ENCODE data around the gene D2HGDH. TPM values are rescaled to one million over a fixed set of nuclear protein-coding genes. Genes with fewer than 3 reads are reported as not detected.
"Not testable (repeated sequence)": the region's sequence is repeated elsewhere in the genome, so short reads cannot be mapped to it uniquely, and the experiment has no call there.

The D2HGDH gene
- total RNA-seq, 2 experiments from 2014 or later: 26.9 to 29.3 TPM

DNA sequence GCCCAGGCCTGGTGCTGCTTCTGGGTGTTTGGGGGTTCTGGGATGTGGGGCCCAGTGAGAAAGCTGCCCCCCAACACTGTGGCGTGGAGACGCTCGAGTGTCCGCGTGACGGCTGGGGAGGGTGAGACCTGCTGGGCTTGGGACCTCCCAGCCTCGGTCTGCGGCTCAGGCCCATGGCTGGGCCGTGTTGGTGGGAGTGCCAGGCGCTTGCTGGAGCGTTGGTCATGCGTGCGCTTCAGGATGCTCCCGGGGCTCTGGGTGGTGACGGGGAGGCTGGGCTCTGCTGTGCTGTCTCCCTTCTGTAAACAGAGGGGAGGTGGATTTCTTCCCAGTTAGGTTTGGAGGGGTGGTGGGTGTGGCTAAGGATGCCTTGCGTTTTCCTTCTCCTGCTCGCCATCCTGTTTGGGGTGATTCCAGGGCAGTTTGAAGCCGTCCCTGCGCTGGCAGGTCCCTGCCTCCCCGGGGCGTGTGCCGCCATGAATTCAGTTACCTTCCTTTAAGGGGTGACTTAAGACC, 42.8 kb downstream of the D2HGDH start:
- Mint-ChIP-seq H3K27ac (no peak overlapping the region), H3K4me3 (no peak overlapping the region), H3K4me1 (peaks cover 8% of the 10 kb centered on the region)

DNA sequence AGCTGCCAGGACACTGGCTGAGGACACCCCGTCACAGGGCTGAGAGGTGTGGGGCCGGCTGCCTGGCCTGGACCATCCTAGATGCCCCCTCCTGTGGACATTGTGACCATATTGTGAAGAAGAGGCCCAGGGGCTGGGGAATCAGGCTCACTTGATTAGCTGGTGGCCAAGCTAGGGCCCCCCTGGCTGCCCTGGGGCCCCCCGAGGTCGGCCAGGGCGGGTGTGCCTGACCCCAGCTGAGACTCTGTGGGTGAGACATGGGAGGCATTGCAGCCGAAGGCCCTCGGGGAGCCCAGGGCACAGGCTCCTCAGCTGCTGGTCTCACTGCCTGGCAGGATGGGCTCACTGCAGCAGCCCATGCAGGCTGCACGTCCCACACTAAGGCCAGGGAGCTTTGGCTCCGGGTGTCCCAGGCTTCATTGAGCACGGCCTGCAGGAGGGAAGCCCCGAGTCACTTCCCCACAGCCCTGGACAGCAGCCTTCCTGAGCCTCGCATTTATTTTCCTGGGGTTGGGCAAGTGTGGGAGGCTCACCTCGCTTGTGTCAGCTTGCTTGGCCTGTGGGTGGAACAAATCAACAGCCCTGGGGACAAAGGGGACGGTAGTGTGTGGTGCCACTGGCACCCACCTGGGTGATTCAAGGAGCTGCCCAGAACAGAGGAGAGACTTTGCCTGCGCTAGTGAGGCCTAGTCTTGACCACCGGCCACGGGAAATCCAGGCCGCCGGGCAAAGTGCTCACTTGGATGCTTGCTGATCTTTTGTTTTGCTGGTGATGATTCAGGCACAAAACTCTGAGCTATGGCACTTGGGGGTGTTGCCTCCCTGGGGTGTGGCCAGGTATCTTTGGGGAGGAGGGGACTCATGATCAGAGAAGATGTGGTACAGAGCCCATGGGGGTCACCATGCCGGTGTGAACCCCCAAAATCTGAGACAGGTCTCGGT, 43.5 kb downstream of the D2HGDH start:
- H3K4me1 Mint-ChIP-seq: peaks cover 2% of the 10 kb centered on the region
- no peak overlapping the region for H3K4me3 Mint-ChIP-seq
- no peak for DNase-seq
- peaks cover 5% of the 10 kb centered on the region for H3K9me3 Mint-ChIP-seq
- no peaks in the 10 kb centered on the region for H3K36me3 Mint-ChIP-seq
- no peaks in the 10 kb centered on the region for H3K27me3 Mint-ChIP-seq
- H3K27ac Mint-ChIP-seq: no peak overlapping the region

More for the DNA sequence above, 42.8 kb downstream of the D2HGDH start:
- Mint-ChIP-seq H3K9me3 (peaks cover 5% of the 10 kb centered on the region), H3K27me3 (no peaks in the 10 kb centered on the region), H3K36me3 (no peaks in the 10 kb centered on the region)
- no peak for DNase-seq

DNA sequence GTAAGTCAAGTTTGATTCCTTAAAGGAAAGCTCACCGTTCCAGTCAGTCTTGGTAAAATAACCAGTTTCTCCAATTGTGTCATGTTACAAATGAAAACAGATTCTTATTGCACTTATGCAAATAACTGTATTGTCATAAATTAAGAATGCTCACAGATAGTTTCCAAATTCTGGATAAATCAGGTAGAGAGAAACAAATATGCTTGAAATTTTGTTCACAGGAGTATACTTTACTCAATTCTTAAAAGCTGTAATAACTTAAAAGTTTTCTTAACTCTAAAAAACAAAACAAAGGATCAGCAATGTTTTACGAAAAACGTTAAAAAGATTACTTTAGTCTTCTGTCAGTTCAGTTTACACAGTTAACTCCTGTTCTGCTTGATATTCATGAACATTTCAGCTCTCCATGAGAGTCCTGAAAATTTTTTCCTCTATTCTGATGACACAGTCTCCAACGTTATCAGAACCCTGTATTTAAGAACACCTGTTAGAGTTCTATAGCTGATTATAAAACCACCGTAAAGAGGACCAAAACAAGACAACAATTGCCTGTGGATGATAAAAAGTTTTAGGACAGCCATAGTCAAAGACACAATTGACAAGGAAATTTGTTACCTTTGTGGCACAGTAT, 46.6 kb downstream of the D2HGDH start:
- Mint-ChIP-seq H3K27ac (no peak overlapping the region), H3K9me3 (peaks cover 7% of the 10 kb centered on the region), H3K4me3 (no peak overlapping the region), H3K27me3 (no peaks in the 10 kb centered on the region), H3K4me1 (no peaks in the 10 kb centered on the region), H3K36me3 (no peaks in the 10 kb centered on the region)
- DNase-seq: no peak

DNA sequence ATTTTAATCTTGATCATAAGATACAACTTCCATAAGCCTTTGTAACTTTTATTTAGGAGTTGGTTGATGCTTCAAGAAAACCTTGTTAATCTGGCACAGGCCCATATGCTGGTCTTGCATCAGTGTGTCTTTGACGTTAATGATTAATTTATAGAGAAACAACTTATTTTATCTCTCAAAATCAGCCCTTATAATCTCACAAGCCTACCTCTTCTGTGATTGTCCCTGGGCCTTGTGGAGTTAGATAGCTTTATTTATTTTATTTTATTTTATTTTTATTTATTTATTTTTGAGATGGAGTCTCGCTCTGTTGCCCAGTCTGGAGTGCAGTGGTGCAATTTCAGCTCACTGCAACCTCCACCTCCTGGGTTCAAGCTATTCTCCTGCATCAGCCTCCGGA, 47.6 kb downstream of the D2HGDH start:
- DNase-seq, H3K27me3 Mint-ChIP-seq, H3K4me1 Mint-ChIP-seq, H3K36me3 Mint-ChIP-seq, H3K4me3 Mint-ChIP-seq, H3K27ac Mint-ChIP-seq, H3K9me3 Mint-ChIP-seq: not testable (repeated sequence)

DNA sequence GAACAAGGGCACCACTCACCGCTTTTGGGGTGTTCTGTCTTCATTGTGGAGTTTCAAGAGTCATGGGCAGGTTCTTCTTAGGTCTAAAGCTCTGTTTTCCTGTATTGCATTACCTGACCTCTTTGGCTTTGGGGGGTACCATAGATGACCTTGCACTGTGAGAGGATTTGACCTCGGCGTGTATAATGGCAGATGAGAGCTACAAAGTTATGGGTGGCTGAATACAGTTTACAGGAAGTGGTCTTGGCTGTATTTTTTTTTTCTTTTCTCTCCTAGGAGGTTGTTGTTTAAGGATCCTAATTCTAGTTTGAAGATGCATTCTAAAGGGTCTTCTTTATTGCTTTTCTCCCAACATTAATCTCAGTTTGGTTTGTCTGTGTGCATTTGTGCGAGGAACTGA, 53.7 kb downstream of the D2HGDH start:
- DNase-seq: no peak
- H3K9me3 Mint-ChIP-seq: peaks cover 21% of the 10 kb centered on the region
- H3K27me3 Mint-ChIP-seq: peaks cover 7% of the 10 kb centered on the region
- H3K4me3 Mint-ChIP-seq: no peak overlapping the region
- H3K4me1 Mint-ChIP-seq: peaks cover 33% of the 10 kb centered on the region
- peaks cover 7% of the 10 kb centered on the region for H3K36me3 Mint-ChIP-seq
- peak overlapping the region; percentile 64 for H3K27ac Mint-ChIP-seq

DNA sequence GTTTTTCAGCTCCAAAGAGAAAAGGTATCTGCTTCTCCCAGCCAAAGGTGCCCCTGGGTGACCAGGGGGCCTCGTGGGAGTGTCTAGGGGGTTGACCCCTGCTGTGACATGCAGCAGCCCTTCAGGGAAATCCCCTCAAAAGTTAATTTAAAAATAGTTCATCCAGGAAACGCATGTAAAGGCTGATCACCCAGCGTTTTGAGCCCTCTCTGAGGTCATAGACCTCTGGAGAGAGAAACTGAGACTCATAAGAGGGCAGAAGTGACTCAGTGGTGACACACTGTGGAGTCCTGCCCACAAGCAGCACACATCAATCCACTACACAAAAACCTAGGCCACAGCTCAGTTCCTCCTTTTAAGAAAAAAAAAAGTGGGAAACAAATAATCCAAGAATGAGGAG, 54.1 kb downstream of the D2HGDH start:
- peaks cover 33% of the 10 kb centered on the region for H3K4me1 Mint-ChIP-seq
- peaks cover 7% of the 10 kb centered on the region for H3K36me3 Mint-ChIP-seq

DNA sequence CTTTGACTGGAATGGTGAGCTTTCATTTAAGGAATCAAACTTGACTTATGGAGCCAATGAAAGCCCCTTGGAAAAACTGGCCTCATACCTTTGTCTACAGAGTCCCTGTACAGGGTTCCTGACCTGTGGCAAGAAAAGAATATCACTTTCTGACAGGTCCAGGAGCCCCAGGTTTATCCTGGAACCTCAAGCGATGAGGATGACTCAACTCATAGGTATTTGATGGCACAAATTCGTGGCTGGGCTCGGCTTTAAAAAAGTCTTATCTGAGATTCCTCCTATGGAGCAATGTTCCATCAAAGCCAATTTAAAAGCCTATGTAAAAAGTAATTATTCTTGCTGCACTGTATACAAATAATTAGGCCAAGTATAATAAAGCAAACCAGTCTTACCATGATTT, 57.0 kb downstream of the D2HGDH start:
- Mint-ChIP-seq H3K4me1 (peaks cover 33% of the 10 kb centered on the region), H3K9me3 (peaks cover 19% of the 10 kb centered on the region)
- not testable (repeated sequence) for H3K4me3 Mint-ChIP-seq, DNase-seq, H3K27ac Mint-ChIP-seq, H3K36me3 Mint-ChIP-seq, H3K27me3 Mint-ChIP-seq

More for the DNA sequence above, 54.1 kb downstream of the D2HGDH start:
- Mint-ChIP-seq H3K27me3 (peaks cover 7% of the 10 kb centered on the region), H3K27ac (peak overlapping the region; percentile 64), H3K4me3 (no peak overlapping the region), H3K9me3 (peaks cover 19% of the 10 kb centered on the region)
- peak; percentile 57 for DNase-seq

DNA sequence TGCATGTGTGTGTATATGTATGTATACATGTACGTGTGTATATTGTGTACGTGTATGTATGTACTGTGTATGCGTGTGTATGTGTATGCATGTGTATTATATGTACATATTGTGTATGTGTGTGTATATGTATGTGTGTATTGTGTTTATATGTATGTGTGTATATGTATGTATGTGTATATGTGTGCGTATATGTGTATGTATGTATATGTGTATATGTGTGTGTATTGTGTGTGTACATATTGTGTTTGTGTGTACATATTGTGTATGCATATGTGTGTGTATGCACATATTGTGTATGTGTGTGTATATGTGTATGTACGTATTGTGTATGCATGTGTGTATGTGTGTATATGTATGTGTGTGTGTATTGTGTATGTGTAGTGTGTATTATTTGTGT, 59.0 kb downstream of the D2HGDH start:
- H3K27me3 Mint-ChIP-seq: peaks cover 7% of the 10 kb centered on the region
- H3K27ac Mint-ChIP-seq: no peak overlapping the region
- peaks cover 3% of the 10 kb centered on the region for H3K36me3 Mint-ChIP-seq
- H3K4me1 Mint-ChIP-seq: peaks cover 15% of the 10 kb centered on the region
- H3K9me3 Mint-ChIP-seq: peaks cover 17% of the 10 kb centered on the region
- no peak for DNase-seq
- H3K4me3 Mint-ChIP-seq: no peak overlapping the region

DNA sequence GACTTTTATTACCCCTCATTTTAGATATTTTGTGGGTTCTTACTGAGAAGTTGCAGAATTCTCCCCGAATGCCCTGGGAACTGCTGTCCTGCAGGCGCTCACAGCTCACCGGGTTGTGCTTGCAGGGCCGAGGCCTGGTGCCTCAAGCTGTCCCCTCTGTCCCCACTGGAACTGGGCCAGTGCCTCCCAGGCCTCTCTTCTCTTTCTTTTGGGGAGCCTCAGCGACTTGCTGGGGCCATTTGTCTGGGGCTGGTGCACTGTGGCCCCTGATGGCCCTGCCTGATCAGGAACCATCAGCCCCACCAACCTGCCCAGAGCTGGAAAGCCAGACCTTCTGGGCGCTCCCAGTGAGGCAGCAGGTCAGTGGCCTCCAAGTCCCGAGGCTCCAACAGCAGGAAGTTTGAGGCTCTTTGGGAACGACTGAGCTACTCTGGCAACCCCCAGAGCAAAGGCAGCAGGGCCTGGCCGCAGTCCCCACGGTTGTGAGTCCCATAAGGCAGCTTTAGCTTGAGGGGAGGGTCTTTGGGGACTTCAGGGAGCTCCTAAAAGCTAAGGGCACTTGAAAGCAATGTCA, 59.9 kb downstream of the D2HGDH start:
- H3K4me1 Mint-ChIP-seq: peaks cover 6% of the 10 kb centered on the region
- no peak overlapping the region for H3K27ac Mint-ChIP-seq
- peaks cover 7% of the 10 kb centered on the region for H3K27me3 Mint-ChIP-seq
- no peak for DNase-seq
- peaks cover 12% of the 10 kb centered on the region for H3K9me3 Mint-ChIP-seq
- no peak overlapping the region for H3K4me3 Mint-ChIP-seq
- H3K36me3 Mint-ChIP-seq: peaks cover 2% of the 10 kb centered on the region

DNA sequence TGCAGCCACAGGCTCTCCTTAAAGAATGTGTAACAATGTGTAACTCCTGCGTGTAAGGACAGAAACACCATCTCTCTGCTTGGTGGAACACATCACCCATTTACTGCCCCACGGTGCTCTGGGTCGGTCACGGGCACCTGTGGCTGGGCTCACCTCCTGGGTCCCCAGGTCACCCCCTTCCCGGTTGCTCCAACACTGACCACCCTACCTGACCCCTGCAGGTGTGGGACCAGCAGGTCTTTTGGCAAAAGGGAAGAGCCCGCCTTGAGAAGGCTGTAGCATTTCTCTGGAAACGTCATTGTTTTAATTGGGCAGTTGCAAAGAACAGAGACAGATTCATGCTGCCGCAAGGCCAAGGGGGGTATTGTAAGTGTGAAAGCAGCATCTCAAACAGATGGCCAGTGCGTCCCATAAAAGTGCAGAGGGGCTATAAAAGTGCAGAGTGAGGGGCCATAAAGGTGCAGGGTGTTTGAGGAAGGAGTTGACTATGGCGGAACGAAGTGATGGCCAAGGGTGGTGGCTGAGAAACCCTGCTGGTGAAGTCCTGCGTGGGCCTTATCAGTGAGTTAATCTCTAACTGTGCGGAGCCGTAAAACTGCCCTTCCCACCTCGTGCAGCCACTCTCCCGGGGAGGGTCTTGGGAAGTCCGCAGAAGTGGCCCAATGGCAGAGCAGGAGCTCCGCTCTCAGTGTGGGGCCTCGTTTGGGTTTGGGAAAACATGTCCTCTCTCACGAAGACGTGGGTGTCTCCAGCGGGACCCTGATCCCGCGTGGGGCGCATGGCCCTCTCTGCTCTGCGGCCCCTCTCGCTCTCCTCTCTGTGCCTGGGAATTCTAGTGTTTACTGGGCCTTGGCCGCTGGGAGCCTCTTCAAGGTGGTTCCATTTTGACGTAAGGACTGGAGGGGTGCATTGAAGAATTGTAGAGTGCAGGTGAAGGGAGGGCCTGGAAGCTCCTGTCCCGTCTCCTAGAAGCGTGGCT, 60.9 kb downstream of the D2HGDH start:
- H3K27ac Mint-ChIP-seq: no peak overlapping the region
- H3K9me3 Mint-ChIP-seq: peaks cover 8% of the 10 kb centered on the region
- H3K27me3 Mint-ChIP-seq: peaks cover 5% of the 10 kb centered on the region
- peaks cover under 1% of the 10 kb centered on the region for H3K4me1 Mint-ChIP-seq
- H3K36me3 Mint-ChIP-seq: peaks cover under 1% of the 10 kb centered on the region
- H3K4me3 Mint-ChIP-seq: no peak overlapping the region
- no peak for DNase-seq

DNA sequence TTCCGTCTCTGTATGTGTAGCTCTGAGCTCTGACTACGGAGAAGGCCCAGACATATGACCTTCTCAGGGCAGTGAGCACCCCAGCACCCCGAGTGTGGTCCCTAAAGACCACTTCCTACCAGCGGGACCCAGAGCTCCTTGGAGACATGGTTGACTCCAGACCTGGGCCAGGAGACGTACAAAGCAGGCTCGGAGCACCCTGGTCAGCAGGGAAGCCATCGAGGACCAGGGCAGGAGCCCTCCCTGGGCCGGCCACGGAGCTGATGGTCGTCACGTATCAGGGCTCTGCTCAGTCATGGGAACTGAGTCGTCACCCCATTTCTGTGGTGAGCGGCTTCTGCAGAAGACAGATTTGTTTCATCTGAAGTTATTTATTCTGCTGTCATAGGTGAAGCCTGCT, 61.8 kb downstream of the D2HGDH start:
- Mint-ChIP-seq H3K4me3 (no peak overlapping the region), H3K9me3 (no peaks in the 10 kb centered on the region), H3K36me3 (no peaks in the 10 kb centered on the region), H3K27ac (no peak overlapping the region), H3K27me3 (no peaks in the 10 kb centered on the region), H3K4me1 (no peaks in the 10 kb centered on the region)
- DNase-seq: no peak

DNA sequence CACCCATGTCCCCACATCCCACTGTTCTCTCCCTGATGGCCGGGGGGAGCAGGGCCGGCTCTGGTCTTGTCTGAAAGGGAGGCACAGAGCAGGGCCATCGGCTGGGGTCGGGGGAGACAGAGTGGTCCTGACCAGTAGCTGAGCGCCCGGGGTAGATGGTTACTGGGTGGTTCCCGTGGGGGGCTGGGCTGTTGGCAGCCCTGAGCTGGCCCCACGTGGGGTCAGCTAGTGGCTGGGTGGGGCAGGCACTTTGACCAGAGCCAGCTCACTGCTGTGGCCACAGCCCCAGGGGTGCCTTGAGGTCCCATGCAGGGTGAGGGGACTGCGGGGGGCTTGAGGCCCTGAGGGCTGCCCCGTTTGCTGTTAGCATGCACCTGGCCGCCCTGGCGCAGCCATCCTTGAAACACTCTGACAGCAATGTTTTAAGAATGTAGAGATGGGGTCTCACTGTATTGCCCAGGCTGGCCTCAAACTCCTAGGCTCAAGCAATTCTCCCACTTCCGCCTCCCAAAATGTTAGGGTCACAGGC, 62.2 kb downstream of the D2HGDH start:
- no peaks in the 10 kb centered on the region for H3K27me3 Mint-ChIP-seq
- H3K36me3 Mint-ChIP-seq: no peaks in the 10 kb centered on the region
- no peaks in the 10 kb centered on the region for H3K4me1 Mint-ChIP-seq
- H3K27ac Mint-ChIP-seq: no peak overlapping the region
- DNase-seq: no peak
- H3K4me3 Mint-ChIP-seq: no peak overlapping the region
- H3K9me3 Mint-ChIP-seq: no peaks in the 10 kb centered on the region

DNA sequence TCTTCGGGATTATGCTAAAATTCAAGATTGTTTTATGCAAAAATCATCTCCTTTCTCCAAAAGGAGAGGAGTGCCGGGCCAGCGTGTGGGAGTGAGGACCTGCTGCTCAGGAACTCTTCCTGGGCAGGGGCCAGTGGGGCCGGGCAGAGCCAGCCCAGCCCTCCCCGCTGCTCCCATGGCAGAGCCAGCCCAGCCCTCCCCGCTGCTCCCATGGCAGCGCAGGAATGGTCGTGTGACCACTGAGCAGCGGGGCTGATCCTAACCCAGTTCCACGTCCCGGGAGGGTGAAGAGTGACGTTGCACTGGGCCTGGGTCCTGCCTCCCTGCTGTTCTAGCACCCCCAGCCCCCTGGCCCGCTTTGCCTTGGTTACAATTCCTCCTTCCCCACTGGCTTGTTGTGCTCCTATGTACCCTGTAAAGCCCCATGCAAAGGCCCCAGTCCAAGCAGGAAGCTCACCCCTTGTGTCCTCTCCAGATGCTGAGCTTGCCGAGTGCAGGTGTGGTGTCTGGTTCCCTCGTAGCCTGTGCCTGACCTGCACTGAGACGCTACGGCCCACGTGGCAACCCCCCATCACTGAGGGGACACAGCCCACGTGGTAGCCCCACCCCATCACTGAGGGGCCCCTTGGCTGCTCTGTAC, 63.1 kb downstream of the D2HGDH start:
- no peaks in the 10 kb centered on the region for H3K9me3 Mint-ChIP-seq
- no peaks in the 10 kb centered on the region for H3K4me1 Mint-ChIP-seq
- H3K36me3 Mint-ChIP-seq: no peaks in the 10 kb centered on the region
- H3K27ac Mint-ChIP-seq: no peak overlapping the region
- H3K4me3 Mint-ChIP-seq: no peak overlapping the region
- no peaks in the 10 kb centered on the region for H3K27me3 Mint-ChIP-seq
- DNase-seq: no peak

Data from activated naive CD8-positive, alpha-beta T cell treated with anti-CD3 and anti-CD28 coated beads for 36 hours (primary cell).